RWPE1 (cell line): Measurements from ENCODE around the gene ARID3A.

Experiments
- CTCF ChIA-PET: fragments of 350-600 bp; sonication (Branson Sonifier 250); formaldehyde crosslinking; extraction: SDS; loops from one replicate; lab custom pipeline; 2021; lab: Yijun Ruan, JAX
- POLR2A ChIA-PET: fragments of 400-600 bp; formaldehyde crosslinking; extraction: SDS; loops from one replicate; lab custom pipeline; 2020; ENCODE audit warnings: antibody characterized with exemption; ENCODE audit not compliant: low non-redundant PET; lab: Yijun Ruan, JAX
- DNase-seq: peaks from one replicate; pipeline ENCODE4 v3.0.0; 2012; ENCODE audit warnings: low spot score
- H3K27ac ChIP-seq: fragments of 450-650 bp; 2 replicates; pipeline ENCODE4 v1.5.1; 2017
- CTCF ChIP-seq: fragments of 450-650 bp; conservative IDR thresholded peaks from 2 replicates; pipeline ENCODE4 v1.5.1; 2017; ENCODE audit warnings: low read depth, mild to moderate bottlenecking

Gene ARID3A

GRCh38 chr19:892243-892893 lies 33.5 kb upstream of the ARID3A start:
- no peak for TF ChIP-seq CTCF
- H3K27ac ChIP-seq: peak overlapping the region; percentile 91
- CTCF ChIA-PET: interaction anchor here (0.6 to 1.0 kb wide), 3 partner anchors 15 to 901 kb away, joined by 3 to 4 read pairs (median 3); no protein-coding TSS in a partner anchor
- no peak for DNase-seq
- POLR2A ChIA-PET: no interaction called here

- ChIA-PET POLR2A (interaction anchor here (0.7 kb wide), 1 partner anchor 120 kb away, joined by 4 read pairs; no protein-coding TSS in a partner anchor), CTCF (interaction anchor here (0.6 to 1.0 kb wide), 3 partner anchors 15 to 188 kb away, joined by 3 read pairs; no protein-coding TSS in a partner anchor)
- peak; percentile 95 for DNase-seq
- TF ChIP-seq CTCF: no peak
- peak within 1 kb of the TSS; percentile 91 for H3K27ac ChIP-seq
Observed at GRCh38 chr19:892894-893689, 32.7 kb upstream of the ARID3A start, which contains the start of the genes MED16 and RNU6-9. Gene MED16, minus strand, starts transcription at chr19:893187. Its CDS starts 2,056 bp downstream, at chr19:891131. Gene RNU6-9, plus strand, starts transcription at chr19:893484.

- POLR2A ChIA-PET: no interaction called here
- TF ChIP-seq CTCF: no peak
- peak overlapping the region; percentile 59; the same call in 1 of the 2 replicates for H3K27ac ChIP-seq
- no peak for DNase-seq
- CTCF ChIA-PET: no interaction called here
Observed at GRCh38 chr19:896434-896833, 29.4 kb upstream of the ARID3A start.

- no peak for TF ChIP-seq CTCF
- DNase-seq: no peak
- H3K27ac ChIP-seq: peak overlapping the region; percentile 59; the same call in 1 of the 2 replicates
- POLR2A ChIA-PET: interaction anchor here (0.5 kb wide), 1 partner anchor 17 kb away, joined by 4 read pairs; no protein-coding TSS in a partner anchor
- CTCF ChIA-PET: no interaction called here
Observed at GRCh38 chr19:896999-897398, 28.8 kb upstream of the ARID3A start.

- CTCF ChIA-PET: no interaction called here
- peak overlapping the region; percentile 59 for H3K27ac ChIP-seq
- POLR2A ChIA-PET: interaction anchor here (0.5 kb wide), 2 partner anchors 17 to 51 kb away, joined by 4 to 5 read pairs; no protein-coding TSS in a partner anchor
- DNase-seq: no peak
- no peak for TF ChIP-seq CTCF
Observed at GRCh38 chr19:897442-898039, 28.3 kb upstream of the ARID3A start.

GRCh38 chr19:898663-899062 lies 27.2 kb upstream of the ARID3A start:
- CTCF ChIA-PET: interaction anchor here (0.6 kb wide), 2 partner anchors 42 to 114 kb away, joined by 3 to 5 read pairs; no protein-coding TSS in a partner anchor
- DNase-seq: no peak
- POLR2A ChIA-PET: no interaction called here
- peak overlapping the region; percentile 59; the same call in 1 of the 2 replicates for H3K27ac ChIP-seq
- no peak for TF ChIP-seq CTCF
